ENCODE results near the gene SLC1A7. TPM values are rescaled to one million over a fixed set of nuclear protein-coding genes. Genes with fewer than 3 reads are reported as not detected.
A peak's percentile ranks its signal among the peaks of the same experiment; 100 is the strongest.

SLC1A7 gene
- total and polyA plus RNA-seq, 8 donors, result 0.08 to 0.45 (median 0.29) TPM; not detected in 5

GRCh38 chr1:53110370-53111072, 31.9 kb downstream of the SLC1A7 start:
- TF ChIP-seq EP300 (IDR thresholded peaks at IDR 0.05) (no peak), POLR2A (IDR thresholded peaks at IDR 0.05) (no peak), CTCF (IDR thresholded peaks at IDR 0.05) (no peak)

GRCh38 chr1:53108646-53109580, 33.5 kb downstream of the SLC1A7 start:
- no peaks in the 10 kb centered on the region for H3K27me3 ChIP-seq
- peak in 1 of 2 donors; percentile 72 for DNase-seq
- peak overlapping the region; percentile 32 to 77 (median 56) for H3K27ac ChIP-seq
- intact Hi-C loops (cut with DNase I; ENCODE audit: low total_unique reads), result no loop called here
- TF ChIP-seq EP300 (IDR thresholded peaks at IDR 0.05) (no peak), POLR2AphosphoS5 (IDR thresholded peaks at IDR 0.05) (no peak), POLR2A (IDR thresholded peaks at IDR 0.05) (no peak), CTCF (IDR thresholded peaks at IDR 0.05) (no peak)
- 25 to 49% (median 35%) methylated on average over 14 of the region's 14 CpGs for WGBS, 5 donors
- H3K9me3 ChIP-seq, result peaks cover 0 to 6% (median 0%) of the 10 kb centered on the region in 4 donors
- H3K36me3 ChIP-seq, result no peaks in the 10 kb centered on the region
- H3K4me3 ChIP-seq, result no peak overlapping the region
- peaks cover 41 to 56% (median 47%) of the 10 kb centered on the region in 4 donors for H3K4me1 ChIP-seq

More at GRCh38 chr1:53110370-53111072, 31.9 kb downstream of the SLC1A7 start:
- peaks cover 46 to 65% (median 50%) of the 10 kb centered on the region in 4 donors for H3K4me1 ChIP-seq
- 41 to 54% (median 49%) methylated on average over 18 of the region's 18 CpGs for WGBS, 5 donors
- no peaks in the 10 kb centered on the region for H3K36me3 ChIP-seq
- no peaks in the 10 kb centered on the region for H3K27me3 ChIP-seq
- intact Hi-C loops (cut with DNase I; ENCODE audit: low total_unique reads), result no loop called here
- peak overlapping the region; percentile 32 to 59 (median 47) for H3K27ac ChIP-seq
- H3K9me3 ChIP-seq, result peaks cover 0 to 6% (median 0%) of the 10 kb centered on the region in 4 donors
- H3K4me3 ChIP-seq, result no peak overlapping the region
- peak; percentile 48 to 81 for DNase-seq

- 40 to 54% (median 42%) methylated on average over 15 of the region's 15 CpGs for WGBS, 5 donors
- H3K4me1 ChIP-seq, result peaks cover 41 to 56% (median 47%) of the 10 kb centered on the region in 4 donors
Observed at GRCh38 chr1:53107570-53108322, 34.7 kb downstream of the SLC1A7 start.

More at GRCh38 chr1:53107570-53108322, 34.7 kb downstream of the SLC1A7 start:
- Histone ChIP-seq H3K36me3 (no peaks in the 10 kb centered on the region), H3K4me3 (no peak overlapping the region), H3K27me3 (no peaks in the 10 kb centered on the region), H3K27ac (peak overlapping the region; percentile 37 to 59 (median 46)), H3K9me3 (peaks cover 0 to 6% (median 0%) of the 10 kb centered on the region in 4 donors)
- DNase-seq, result peak in 1 of 2 donors; percentile 62
- intact Hi-C loops (cut with DNase I; ENCODE audit: low total_unique reads), result no loop called here
- TF ChIP-seq CTCF (IDR thresholded peaks at IDR 0.05), result no peak
- TF ChIP-seq POLR2AphosphoS5 (IDR thresholded peaks at IDR 0.05), result peak in 2 of 3 donors; percentile 26 to 48
- no peak for TF ChIP-seq EP300 (IDR thresholded peaks at IDR 0.05)

Data from stomach (tissue), 9 donors.